Measurements from ENCODE around the gene CHRNB1. TPM values are rescaled to one million over a fixed set of nuclear protein-coding genes. Genes with fewer than 3 reads are reported as not detected.

The CHRNB1 gene, protein sequence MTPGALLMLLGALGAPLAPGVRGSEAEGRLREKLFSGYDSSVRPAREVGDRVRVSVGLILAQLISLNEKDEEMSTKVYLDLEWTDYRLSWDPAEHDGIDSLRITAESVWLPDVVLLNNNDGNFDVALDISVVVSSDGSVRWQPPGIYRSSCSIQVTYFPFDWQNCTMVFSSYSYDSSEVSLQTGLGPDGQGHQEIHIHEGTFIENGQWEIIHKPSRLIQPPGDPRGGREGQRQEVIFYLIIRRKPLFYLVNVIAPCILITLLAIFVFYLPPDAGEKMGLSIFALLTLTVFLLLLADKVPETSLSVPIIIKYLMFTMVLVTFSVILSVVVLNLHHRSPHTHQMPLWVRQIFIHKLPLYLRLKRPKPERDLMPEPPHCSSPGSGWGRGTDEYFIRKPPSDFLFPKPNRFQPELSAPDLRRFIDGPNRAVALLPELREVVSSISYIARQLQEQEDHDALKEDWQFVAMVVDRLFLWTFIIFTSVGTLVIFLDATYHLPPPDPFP
- 10 to 100 TPM; 10.1 to 11.7 (median 11.3) TPM for polyA plus RNA-seq (ENCODE audit: insufficient read length in 4 of 4)

DNA sequence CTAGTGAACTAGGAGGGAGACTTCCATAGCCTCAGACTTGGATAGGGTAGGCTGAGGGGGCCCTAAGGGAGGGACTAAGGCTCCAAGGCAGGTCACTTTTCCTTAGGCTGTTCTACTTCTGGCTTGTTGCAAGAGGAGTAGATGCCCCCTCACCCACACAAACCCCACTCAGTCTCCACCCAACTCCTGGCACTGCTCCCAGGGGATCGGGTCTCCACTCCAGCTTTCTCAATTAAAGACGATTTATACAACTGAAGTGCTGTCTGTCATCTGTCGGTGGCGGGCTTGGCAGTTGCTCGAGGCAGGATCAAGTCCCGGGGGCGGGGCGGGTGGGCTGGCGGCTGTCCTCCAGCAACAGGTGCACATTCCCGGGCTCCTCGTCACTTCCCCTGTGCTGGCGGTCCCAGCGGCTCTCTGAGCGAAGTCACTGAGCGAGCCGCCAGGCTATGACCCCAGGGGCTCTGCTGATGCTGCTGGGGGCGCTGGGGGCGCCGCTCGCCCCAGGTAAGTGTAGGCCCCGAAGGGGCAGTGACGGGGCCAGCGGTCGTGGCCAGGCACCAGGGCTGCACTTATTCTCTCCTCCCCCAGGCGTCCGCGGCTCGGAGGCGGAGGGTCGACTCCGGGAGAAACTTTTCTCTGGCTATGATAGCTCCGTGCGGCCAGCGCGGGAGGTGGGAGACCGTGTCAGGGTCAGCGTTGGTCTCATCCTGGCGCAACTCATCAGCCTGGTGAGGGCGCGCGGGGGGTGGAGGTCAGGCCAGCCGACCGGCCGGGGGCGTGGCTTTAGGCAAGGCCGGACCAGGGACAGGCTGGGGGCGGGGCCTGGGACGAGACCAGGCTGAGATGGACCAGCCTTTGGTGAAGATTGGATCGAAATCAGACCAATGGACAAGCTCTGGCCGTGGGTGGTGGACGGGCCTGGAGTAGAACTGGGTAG, at the start of gene CHRNB1:
CHRNB1 (plus strand) TSS at position 380 of the 937 bp plus-strand sequence; CDS start at position 447, 67 bp downstream.
- DNase-seq (ENCODE audit: low read depth in 4 of 4, low spot score in 3 of 4), result no peak

DNA sequence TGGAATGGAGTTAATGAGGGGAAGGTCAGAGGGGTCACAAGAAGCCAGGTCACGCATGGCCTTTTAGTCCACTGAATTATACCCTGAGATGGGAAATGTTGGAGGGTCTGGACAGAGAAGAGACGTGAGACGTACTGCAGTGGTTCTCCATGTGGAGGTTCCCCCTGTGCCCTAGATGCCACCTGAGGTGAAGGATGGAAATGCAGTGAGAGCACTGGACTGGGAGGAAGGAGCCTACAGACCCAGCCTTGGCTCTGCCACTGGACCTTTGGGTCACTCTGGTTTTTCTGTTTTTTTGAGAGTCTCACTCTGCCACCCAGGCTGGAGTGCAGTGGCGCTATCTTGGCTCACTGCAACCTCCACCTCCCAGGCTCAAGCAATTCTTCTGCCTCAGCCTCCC, 48.7 kb upstream of the CHRNB1 start:
- no peak for DNase-seq (ENCODE audit: low read depth in 4 of 4, low spot score in 3 of 4)

DNA sequence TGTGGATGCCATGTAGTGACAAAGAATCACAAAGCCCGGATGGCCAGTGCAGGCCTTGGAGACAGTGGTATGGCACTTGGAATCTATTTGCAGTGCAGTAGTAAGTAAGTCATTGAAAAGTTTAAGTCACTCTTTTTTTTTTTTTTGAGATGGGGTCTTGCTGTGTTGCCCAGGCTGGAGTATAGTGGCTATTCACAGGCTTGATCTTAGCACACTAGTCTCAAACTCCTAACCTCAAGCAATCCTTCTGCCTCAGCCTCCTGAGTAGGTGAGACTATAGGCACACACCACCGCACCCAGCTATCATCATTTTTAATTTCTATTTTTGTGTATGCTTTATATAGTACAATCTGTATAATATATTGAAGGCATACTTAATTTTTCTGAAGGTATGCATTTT, 46.2 kb upstream of the CHRNB1 start:
- DNase-seq (ENCODE audit: low read depth in 4 of 4, low spot score in 3 of 4), result no peak

DNA sequence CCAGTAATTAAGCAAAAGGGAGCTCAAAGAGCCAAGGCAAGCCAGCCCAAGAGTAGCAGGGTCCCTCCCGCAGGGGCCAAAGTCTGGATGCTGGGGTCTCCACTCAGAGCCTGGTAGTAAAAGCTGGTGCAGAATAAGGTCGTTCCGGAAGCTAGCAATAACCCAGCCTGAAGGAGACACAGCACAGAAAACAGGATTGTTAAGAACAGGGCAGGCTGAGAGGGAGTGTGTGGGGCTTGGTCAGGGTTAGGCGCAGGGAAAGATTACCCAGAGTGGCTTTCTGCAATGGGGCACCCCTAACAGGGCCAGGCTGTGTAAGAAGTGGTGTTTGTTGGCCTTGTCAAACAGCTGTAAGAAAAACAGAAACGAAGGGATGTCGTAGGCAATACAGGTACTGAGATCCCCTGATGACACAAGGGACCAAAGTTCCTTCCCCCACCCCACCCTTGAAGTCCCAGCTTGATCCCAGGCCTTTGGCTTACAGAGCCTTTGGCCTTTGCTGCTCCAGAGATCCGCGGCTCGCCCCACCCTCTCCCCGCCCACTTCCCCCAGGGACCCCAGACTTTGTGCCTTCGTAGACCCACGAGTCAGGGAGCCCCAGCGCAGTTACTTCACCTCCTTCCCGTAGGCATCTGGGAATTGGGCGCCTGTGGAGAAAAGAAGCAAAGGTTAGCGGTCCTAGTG, 41.7 kb upstream of the CHRNB1 start:
- DNase-seq (ENCODE audit: low read depth in 4 of 4, low spot score in 3 of 4), result no peak

DNA sequence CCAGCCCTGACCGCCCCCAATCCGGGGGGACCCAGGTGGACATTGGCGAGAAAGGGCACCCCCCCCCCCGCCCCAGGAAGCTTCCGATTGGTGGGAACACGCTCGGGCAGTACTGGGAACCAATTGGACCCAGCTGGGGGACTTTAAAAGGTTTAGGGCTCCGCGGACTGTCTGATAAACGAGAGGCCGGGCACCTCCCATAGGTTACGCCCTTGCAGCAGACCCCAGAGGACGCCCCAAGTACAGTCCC, 41.2 kb upstream of the CHRNB1 start:
- no peak for DNase-seq (ENCODE audit: low read depth in 4 of 4, low spot score in 3 of 4)

DNA sequence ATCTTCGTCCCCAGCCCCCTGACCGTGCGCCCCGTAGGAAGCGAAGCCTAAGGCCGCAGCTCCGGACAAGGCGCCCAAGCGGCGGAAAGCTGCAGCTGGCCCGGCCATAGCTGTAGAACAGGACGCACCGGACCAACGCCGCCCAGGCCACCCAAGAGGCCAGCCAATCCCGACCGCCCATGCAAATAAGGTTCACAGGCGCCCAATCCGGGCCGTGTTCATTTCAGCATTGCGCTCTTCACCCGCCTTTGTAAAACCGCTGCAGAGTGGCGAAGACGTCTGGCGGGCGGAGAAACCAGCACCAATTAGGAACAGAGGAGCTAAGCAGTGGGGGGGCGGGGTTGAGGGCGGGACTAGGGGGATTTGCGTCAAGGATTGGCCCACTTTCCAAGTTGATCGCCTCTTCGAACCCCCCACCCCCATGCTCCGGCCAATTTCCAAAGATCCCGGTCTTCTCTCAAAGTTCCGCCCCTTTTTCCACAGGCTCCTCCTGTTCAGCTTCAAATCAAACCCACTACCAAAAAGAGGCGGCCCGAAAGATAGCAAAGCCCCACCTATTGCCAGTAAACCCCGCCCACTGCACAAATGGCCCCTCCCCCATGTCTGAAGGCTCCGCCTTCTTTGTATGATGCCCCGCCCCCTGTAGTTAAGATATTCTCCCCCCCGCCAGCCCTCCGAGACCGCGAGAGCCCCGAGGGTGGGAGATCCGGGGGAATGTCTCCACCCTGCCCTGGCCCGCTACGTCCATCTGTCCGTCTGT, 40.7 kb upstream of the CHRNB1 start, which contains the start of gene TMEM256:
TMEM256 (minus strand) TSS at position 121 of the 760 bp plus-strand sequence; CDS start at position 108, 13 bp downstream.
- peak; percentile 95 to 100 (median 99) for DNase-seq (ENCODE audit: low read depth in 4 of 4, low spot score in 3 of 4)

DNA sequence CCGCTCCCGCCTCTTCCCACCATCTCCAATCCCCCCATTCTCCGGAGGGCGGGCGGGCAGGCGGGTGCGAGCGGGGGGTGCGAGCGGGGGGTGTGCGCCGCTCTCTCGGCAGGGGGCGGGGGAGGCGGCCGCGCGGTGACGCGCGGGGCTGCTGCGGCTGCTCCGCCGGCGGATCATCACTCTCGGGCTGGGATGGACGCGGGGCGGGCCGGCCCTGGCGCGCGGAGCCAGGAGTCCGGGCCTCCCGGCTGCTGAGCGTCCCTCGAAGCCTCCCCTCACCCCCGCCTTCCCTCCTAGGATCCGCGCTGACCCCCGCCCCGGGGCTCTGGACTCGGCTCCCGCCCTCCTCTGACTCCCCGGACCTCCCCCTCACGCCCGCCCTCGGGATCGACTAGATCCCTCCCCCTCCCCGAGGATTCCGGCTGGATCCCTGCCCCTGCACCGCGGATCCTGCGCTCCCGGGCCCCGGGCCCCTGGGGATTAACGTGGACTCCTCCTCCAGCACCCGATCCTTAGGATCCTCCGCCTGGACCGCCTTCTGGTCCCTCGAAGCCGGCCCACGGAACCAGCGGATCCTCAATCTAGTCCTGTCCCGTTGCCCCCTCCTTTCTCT, 40.0 kb upstream of the CHRNB1 start:
- no peak for DNase-seq (ENCODE audit: low read depth in 4 of 4, low spot score in 3 of 4)

DNA sequence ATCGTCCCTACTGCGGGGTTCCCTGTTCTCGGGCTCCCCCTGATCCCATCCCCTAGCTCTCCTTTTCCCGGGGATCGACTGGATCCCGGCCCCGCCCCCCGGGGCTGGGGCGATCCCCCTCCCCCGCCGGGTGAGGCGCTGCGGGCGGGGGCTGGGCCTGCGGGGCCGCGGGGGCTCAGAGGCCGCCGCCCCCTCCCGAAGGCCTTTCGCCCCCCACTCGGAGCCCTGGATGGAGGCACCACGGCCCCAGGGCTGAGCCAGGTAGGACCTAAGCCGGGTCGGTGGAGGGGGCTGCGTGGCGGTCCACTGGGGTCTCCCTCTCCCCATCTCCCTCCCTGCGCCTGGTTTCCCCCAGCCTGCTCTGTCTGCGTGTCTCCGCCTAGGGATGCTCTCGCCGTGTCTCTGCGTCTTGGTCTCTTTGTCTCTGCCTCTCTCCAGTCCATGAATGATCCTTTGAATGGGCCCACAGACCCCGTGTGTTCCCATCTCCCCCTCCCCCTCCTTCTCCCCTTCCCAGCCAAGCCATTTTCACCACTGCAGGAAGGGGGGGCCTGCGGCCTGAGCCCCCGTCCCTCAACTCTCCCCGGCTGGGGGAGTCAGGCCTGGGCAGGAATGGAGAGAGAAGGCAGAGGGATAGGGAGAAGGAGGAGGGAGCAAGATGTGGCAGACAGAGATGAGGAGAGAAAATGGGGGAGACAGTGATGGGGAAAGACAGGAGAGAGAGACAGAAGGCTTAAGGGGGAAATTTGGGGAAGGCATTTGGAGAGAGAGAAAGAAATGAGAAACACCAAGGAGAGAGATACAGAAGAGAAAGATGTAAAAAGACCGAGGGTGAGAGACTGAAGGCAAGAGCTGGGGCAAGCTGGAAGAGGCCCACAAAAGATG, 39.3 kb upstream of the CHRNB1 start:
- DNase-seq (ENCODE audit: low read depth in 4 of 4, low spot score in 3 of 4), result no peak

DNA sequence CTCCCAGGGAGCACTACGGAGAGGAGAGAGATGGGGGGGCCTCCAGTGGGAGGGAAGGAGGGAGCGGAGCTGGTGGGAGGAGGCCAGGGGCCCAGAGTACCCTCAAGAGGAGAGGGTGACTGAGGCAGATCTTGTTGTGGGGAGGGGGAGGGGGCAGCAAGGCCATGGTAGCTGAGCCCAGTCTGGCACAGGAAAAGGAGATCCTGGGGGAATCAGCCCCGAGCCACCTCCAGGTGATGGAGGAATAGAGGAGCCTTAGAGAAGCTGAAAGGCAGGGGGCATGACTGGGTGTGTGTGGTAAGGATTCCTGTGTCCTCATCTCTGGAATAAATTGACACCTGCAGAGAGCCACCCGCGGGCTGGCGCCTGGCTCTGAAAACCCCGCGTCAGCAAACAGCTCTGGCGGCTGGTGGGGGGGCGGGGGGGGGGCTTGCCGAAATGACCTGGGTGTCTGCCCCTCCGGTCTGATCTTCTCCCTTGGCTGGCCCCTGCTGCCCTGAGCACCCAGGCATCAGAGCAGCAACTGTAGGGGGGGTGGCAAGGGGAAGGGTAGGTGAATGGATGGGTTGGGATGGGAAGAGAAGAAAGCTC, 38.5 kb upstream of the CHRNB1 start:
- no peak for DNase-seq (ENCODE audit: low read depth in 4 of 4, low spot score in 3 of 4)

DNA sequence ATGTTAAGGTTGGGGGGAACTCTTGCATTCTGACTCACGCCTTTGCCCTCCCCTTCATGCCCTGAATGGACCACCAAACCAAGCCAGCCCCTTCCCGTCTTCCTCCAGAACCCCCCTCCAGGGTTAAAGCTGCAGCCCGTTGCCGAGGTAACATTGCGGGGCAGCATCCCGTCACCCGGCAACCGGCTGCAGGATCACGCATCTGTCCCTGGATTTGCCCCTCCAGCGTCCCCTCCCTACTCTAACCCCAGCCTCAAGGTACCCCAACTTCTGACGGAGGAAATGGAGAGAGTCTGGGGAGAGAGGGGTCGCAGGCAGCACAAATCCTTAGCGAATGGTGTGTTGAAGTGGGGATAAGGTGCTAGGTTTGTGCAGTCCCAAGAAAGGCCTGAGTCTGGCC, 37.8 kb upstream of the CHRNB1 start:
- DNase-seq (ENCODE audit: low read depth in 4 of 4, low spot score in 3 of 4), result no peak

DNA sequence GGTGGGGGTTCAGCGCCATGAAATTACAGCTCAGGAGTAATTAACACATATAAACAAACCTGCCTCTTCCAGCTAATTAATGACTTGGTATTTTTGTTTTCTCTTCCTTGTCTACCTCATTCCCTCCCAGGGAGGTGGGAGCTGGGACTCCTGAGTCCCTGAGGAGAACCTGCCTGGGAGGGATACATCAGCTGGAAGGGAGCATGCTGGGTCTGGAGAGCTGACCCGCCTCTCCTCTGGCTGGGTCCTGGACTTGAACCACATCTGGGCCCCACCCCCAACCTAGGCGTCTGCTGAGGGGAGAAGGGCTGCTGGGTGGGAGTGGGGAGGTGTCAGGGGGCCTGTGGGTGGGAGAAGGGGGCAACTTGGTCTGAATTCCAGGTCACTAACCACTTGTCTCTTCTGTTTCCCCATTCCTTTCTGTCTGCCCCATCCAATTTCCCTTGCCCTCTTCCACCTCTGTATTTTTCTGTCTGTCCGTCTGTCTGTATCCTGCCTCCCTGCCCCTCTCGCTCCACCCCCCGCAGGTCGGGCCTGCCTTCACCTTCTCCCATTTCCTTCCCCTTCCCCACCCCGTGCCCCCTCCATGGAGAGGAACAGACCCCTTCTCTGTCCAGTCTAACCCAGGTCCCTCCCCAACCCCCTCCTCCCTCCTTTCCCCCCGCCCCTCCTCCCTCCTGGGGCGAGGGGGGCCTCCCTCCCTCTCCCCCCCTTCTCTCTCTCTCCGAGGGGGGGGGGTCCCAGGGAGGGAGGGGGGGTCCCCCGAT, 37.2 kb upstream of the CHRNB1 start, which contains the start of gene NLGN2:
NLGN2 (plus strand) TSS at position 361 of the 767 bp plus-strand sequence. CDS start 411 bp downstream, outside the sequence.
- no peak for DNase-seq (ENCODE audit: low read depth in 4 of 4, low spot score in 3 of 4)

DNA sequence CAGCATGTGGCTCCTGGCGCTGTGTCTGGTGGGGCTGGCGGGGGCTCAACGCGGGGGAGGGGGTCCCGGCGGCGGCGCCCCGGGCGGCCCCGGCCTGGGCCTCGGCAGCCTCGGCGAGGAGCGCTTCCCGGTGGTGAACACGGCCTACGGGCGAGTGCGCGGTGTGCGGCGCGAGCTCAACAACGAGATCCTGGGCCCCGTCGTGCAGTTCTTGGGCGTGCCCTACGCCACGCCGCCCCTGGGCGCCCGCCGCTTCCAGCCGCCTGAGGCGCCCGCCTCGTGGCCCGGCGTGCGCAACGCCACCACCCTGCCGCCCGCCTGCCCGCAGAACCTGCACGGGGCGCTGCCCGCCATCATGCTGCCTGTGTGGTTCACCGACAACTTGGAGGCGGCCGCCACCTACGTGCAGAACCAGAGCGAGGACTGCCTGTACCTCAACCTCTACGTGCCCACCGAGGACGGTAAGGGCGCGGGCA, 36.6 kb upstream of the CHRNB1 start:
- DNase-seq (ENCODE audit: low read depth in 4 of 4, low spot score in 3 of 4), result no peak

DNA sequence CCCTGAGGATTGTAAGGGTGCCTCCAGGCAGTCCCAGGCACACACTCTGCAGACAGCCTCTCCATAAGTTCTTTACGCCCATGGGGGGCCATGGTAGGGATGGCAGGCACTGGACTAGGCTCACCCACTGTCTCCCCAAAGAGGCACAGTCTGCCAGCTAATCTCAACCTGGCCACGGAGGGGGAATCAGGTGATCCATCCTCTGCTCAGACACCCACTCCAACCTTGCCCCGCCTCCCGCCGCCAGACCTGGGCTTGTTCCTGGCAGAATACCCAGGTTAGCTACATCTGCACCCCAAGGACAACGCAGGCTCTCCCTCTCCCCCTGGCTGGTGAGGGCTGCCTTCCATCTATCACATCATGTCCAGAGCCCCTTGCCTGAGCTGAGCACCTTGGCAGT, 36.0 kb upstream of the CHRNB1 start:
- no peak for DNase-seq (ENCODE audit: low read depth in 4 of 4, low spot score in 3 of 4)

DNA sequence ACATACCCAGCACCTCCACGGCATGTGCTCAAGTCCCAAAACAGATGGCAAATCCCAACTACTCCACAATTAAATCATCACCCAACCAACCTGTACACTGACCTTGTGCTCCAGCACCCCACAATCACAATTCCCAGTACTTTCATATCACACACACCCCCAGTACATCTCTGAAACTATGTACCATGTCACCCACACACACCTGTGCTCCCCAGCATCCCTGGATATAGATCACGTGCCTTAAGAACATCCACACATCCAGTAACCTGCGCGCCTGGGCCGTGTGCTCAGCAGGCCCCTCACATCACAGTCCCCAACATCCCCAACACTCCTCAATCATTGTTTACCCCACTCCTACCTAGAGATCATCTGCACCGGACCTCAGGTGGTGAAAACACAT, 35.1 kb upstream of the CHRNB1 start:
- DNase-seq (ENCODE audit: low read depth in 4 of 4, low spot score in 3 of 4), result no peak

DNA sequence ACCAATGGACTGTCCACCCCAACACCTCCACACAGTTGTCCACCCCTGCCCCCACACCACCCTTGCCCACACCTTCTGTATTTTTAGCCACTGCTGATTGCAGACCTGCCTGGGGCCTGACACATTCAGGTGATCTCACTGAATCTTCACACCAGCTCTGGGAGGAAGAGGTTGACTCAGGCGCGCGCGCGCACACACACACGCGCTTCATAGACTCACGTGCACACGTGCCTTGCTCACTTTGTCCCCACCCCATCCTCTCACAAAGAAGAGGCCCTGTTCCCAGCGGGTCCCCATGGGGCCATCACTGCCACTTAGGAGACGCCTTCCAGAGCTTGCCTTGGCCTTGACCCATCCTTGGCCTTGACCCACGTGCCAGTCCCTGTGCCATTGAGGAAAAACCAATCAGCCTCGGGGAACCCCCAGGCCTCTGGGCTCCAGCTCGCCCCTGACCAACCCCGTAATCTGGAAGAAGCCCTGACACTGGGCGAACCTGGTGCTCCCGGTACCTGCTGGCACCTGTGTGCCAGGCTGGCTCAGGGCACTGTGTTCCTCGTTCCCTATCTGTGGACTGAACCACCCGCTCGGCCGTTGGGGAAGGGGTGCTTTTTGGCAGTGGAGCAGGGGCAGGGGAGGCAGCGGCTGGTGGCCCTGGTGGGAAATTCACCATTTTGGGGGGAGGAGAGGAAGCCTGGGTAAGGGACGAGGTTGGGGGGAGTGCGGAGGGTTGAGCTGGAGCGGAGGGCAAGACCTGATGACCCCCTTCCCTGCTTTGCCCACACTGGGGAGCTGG, 34.0 kb upstream of the CHRNB1 start:
- DNase-seq (ENCODE audit: low read depth in 4 of 4, low spot score in 3 of 4), result no peak

DNA sequence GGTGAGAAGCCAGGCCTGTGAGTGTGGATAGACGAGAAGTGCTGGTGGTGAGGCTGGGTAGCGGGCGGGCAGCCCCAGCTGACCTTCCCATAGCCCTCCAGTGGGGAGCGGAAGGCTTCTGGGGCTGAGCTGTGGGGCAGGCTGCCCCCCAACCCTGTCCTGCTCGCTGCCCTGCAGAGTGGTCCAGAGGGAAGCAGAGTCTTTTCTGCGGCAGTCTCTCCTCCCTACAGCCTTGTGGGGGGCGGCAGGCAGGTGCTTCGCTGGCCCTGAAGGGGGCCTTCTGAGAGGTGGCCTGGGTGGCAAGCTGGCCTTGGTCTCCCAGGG, 33.5 kb upstream of the CHRNB1 start:
- no peak for DNase-seq (ENCODE audit: low read depth in 4 of 4, low spot score in 3 of 4)
